ENCODE measurements around the gene KLHL25.

DNA sequence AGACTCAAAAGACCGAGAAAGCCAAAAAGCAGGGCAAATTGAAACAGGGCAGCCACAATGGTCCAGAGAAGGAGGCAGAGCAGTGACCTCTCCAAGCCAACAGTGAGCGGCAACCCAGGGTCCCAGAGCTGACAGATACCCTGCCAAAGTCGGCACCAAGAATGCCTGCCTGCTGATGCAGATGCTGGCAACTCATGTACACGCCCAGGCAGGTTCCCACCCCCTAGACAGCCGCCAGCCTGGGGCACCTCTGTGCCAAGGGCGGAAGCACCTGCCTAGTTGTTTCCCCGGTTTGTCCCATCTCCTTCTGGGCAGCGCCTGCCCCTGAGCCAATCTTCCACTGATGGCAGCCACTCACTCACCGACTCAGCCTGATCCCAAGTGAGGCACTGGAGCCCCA is 22.1 kb downstream of the KLHL25 start:
- TF ChIP-seq CTCF (IDR thresholded peaks at IDR 0.05; ENCODE audit: poor library complexity, severe bottlenecking) (no peak), SMC3 (conservative IDR thresholded peaks at IDR 0.05; ENCODE audit: poor library complexity) (no peak), EZH2 (IDR thresholded peaks at IDR 0.05; ENCODE audit: borderline replicate concordance, insufficient read depth, low read length, poor library complexity, severe bottlenecking) (no peak)

Data from neural cell (in vitro differentiated cells).